Neural progenitor cell (in vitro differentiated cells): ENCODE measurements around the gene SDHAF2. TPM values are rescaled to one million over a fixed set of nuclear protein-coding genes. Genes with fewer than 3 reads are reported as not detected.
A peak's percentile ranks its signal among the peaks of the same experiment; 100 is the strongest.

Experiments used
- DNase-seq: peaks from one replicate; pipeline ENCODE4 v3.0.0-alpha.2; 2016; ENCODE audit warnings: low spot score
- H2AFZ ChIP-seq: fragments of 200-600 bp; sonication (generic); replicated peaks from 2 replicates; pipeline ENCODE4 v1.6.1; 2016; ENCODE audit warnings: antibody characterized with exemption
- H3F3A ChIP-seq: fragments of 200-600 bp; sonication (generic); 2 replicates; pipeline ENCODE4 v1.6.1; 2016; ENCODE audit warnings: antibody characterized with exemption, low read depth
- H3K27ac ChIP-seq: fragments of 200-600 bp; sonication (generic); 2 replicates; pipeline ENCODE4 v1.5.1; 2016; ENCODE audit warnings: mild to moderate bottlenecking
- H3K27me3 ChIP-seq: fragments of 200-600 bp; sonication (generic); 2 replicates; pipeline ENCODE4 v1.6.1; 2016; ENCODE audit warnings: mild to moderate bottlenecking, moderate library complexity
- H3K36me3 ChIP-seq: fragments of 200-600 bp; sonication (generic); 2 replicates; pipeline ENCODE4 v1.5.1; 2016
- H3K4me1 ChIP-seq: fragments of 200-600 bp; sonication (generic); 2 replicates; pipeline ENCODE4 v1.6.1; 2016; ENCODE audit warnings: mixed run types
- H3K4me2 ChIP-seq: fragments of 200-600 bp; sonication (generic); 2 replicates; pipeline ENCODE4 v1.6.1; 2016
- H3K4me3 ChIP-seq: fragments of 200-600 bp; sonication (generic); 2 replicates; pipeline ENCODE4 v1.5.1; 2016
- H3K79me2 ChIP-seq: fragments of 200-600 bp; sonication (generic); 2 replicates; pipeline ENCODE4 v1.6.1; 2016; ENCODE audit warnings: low read depth
- H3K9ac ChIP-seq: fragments of 200-600 bp; sonication (generic); 2 replicates; pipeline ENCODE4 v1.6.1; 2016
- H3K9me3 ChIP-seq: fragments of 200-600 bp; sonication (generic); 2 replicates; pipeline ENCODE4 v1.5.1; 2016; ENCODE audit warnings: low read depth
- H4K20me1 ChIP-seq: fragments of 200-600 bp; sonication (generic); 2 replicates; pipeline ENCODE4 v1.6.1; 2016; ENCODE audit warnings: low read depth
- H3K27ac Mint-ChIP-seq: 3 replicates; pipeline ENCODE4 v1.8.0; 2021; ENCODE audit warnings: mixed read lengths
- H3K27me3 Mint-ChIP-seq: 2 replicates; pipeline ENCODE4 v1.8.0; 2022; ENCODE audit warnings: low read depth, mild to moderate bottlenecking, inconsistent platforms, moderate library complexity, mixed read lengths; ENCODE audit not compliant: insufficient read depth
- H3K36me3 Mint-ChIP-seq: 3 replicates; pipeline ENCODE4 v1.8.0; 2021; ENCODE audit warnings: mixed read lengths
- H3K4me1 Mint-ChIP-seq: 3 replicates; pipeline ENCODE4 v1.8.0; 2021; ENCODE audit warnings: mixed read lengths
- H3K4me3 Mint-ChIP-seq: 3 replicates; pipeline ENCODE4 v1.8.0; 2021; ENCODE audit warnings: mild to moderate bottlenecking, moderate library complexity, mixed read lengths
- H3K9me3 Mint-ChIP-seq: 3 replicates; pipeline ENCODE4 v1.8.0; 2020; ENCODE audit warnings: mixed read lengths
- CTCF ChIP-seq: fragments of 200-600 bp; sonication (generic); IDR thresholded peaks from 2 replicates; pipeline ENCODE4 v1.5.1; 2017; ENCODE audit warnings: antibody characterized with exemption, mild to moderate bottlenecking
- EZH2 ChIP-seq: fragments of 200-600 bp; sonication (generic); IDR thresholded peaks from 2 replicates; pipeline ENCODE4 v1.6.1; 2017; ENCODE audit warnings: antibody characterized with exemption, mild to moderate bottlenecking, moderate library complexity
- EZH2phosphoT487 ChIP-seq: fragments of 200-600 bp; sonication (generic); IDR thresholded peaks from 2 replicates; pipeline ENCODE4 v1.6.1; 2017; ENCODE audit warnings: antibody characterized with exemption
- total RNA-seq: library from RNA; depleted of rRNA; stranded (reverse); fragments of >200 nt; gene quantifications from 2 replicates; pipeline ENCODE4 v1.2.3, GENCODE V29; 2015; ENCODE audit warnings: low replicate concordance

SDHAF2 gene
- total RNA-seq, 1 donor from 2014 or later, result 27.4 TPM

DNA sequence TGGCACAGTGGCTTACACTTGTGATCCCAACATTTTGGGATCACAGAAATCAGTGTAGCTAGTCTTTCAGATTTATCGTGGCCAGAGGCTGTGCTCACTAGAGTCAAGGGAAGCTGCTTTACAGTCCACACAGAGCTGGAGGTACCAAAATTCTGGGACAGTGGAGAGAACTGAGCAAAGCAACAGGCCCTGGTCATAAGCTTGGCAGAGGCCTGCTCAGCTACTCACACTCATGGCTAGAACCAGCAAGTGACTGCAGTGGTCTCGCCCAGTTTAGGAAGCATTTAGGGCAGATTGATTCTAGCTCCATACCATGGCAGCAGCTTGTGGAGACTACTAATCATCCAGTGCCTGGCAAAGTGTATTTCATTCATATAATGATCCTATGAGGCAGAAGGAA lies 28.8 kb upstream of the SDHAF2 start:
- Mint-ChIP-seq H3K4me3 (no peak overlapping the region), H3K27me3 (no peaks in the 10 kb centered on the region), H3K9me3 (no peaks in the 10 kb centered on the region), H3K27ac (no peak overlapping the region), H3K36me3 (peaks cover 32% of the 10 kb centered on the region), H3K4me1 (no peaks in the 10 kb centered on the region)
- no peaks in the 10 kb centered on the region for H3K4me1 ChIP-seq
- H3K4me3 ChIP-seq, result no peak overlapping the region
- H3K4me2 ChIP-seq, result no peak overlapping the region
- H3K9ac ChIP-seq, result no peak overlapping the region
- peaks cover 50% of the 10 kb centered on the region for H3F3A ChIP-seq
- no peaks in the 10 kb centered on the region for H3K9me3 ChIP-seq
- TF ChIP-seq EZH2phosphoT487 (no peak), EZH2 (no peak), CTCF (no peak)
- no peaks in the 10 kb centered on the region for H3K27me3 ChIP-seq
- H3K36me3 ChIP-seq, result peaks cover 1% of the 10 kb centered on the region
- H3K27ac ChIP-seq, result peak overlapping the region; percentile 1
- DNase-seq, result no peak
- H2AFZ ChIP-seq, result no peak overlapping the region
- peaks cover 7% of the 10 kb centered on the region for H4K20me1 ChIP-seq
- no peaks in the 10 kb centered on the region for H3K79me2 ChIP-seq

GRCh38 chr11:61401573-61401972 lies 28.4 kb upstream of the SDHAF2 start:
- H3K27ac Mint-ChIP-seq, result no peak overlapping the region
- H3K27me3 Mint-ChIP-seq, result no peaks in the 10 kb centered on the region
- Histone ChIP-seq H3K9me3 (no peaks in the 10 kb centered on the region), H3K4me1 (no peaks in the 10 kb centered on the region), H3K79me2 (no peaks in the 10 kb centered on the region), H3F3A (peaks cover 52% of the 10 kb centered on the region), H3K36me3 (peaks cover 5% of the 10 kb centered on the region), H3K9ac (no peak overlapping the region), H3K4me3 (no peak overlapping the region), H4K20me1 (peaks cover 7% of the 10 kb centered on the region), H3K4me2 (no peak overlapping the region), H3K27me3 (no peaks in the 10 kb centered on the region), H2AFZ (no peak overlapping the region), H3K27ac (peak overlapping the region; percentile 1)
- peaks cover 32% of the 10 kb centered on the region for H3K36me3 Mint-ChIP-seq
- no peak for DNase-seq
- H3K9me3 Mint-ChIP-seq, result no peaks in the 10 kb centered on the region
- TF ChIP-seq EZH2phosphoT487, result no peak
- no peak for TF ChIP-seq CTCF
- no peak for TF ChIP-seq EZH2
- H3K4me1 Mint-ChIP-seq, result no peaks in the 10 kb centered on the region
- no peak overlapping the region for H3K4me3 Mint-ChIP-seq

DNA sequence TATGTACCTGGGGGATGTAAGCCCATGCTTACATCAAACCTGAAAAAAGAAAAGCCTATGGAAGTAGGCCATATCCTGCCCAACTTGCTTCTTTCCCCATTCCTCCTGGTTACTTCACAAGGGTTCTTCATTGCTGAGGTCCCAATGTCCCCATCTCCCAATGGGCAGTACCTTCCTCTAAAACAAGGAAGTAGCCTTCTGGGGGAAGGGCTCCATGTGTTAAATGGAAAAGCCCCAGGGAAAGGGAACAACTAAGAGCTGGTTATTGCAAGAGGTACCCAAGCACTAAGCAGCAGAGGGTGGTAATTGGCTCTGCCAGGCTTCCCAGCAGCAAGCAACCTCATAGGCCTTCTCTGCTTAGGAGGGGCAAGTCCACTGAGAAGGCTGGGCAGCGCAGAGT lies 26.3 kb upstream of the SDHAF2 start:
- Histone ChIP-seq H3K4me1 (no peaks in the 10 kb centered on the region), H3K9me3 (no peaks in the 10 kb centered on the region), H3F3A (peaks cover 52% of the 10 kb centered on the region), H3K27ac (no peak overlapping the region), H3K79me2 (no peaks in the 10 kb centered on the region), H4K20me1 (peaks cover 12% of the 10 kb centered on the region), H3K27me3 (no peaks in the 10 kb centered on the region), H2AFZ (no peak overlapping the region), H3K4me2 (no peak overlapping the region), H3K9ac (no peak overlapping the region), H3K36me3 (peaks cover 5% of the 10 kb centered on the region), H3K4me3 (no peak overlapping the region)
- Mint-ChIP-seq H3K4me3 (no peak overlapping the region), H3K36me3 (peaks cover 30% of the 10 kb centered on the region), H3K4me1 (no peaks in the 10 kb centered on the region), H3K9me3 (no peaks in the 10 kb centered on the region), H3K27ac (no peak overlapping the region), H3K27me3 (no peaks in the 10 kb centered on the region)
- no peak for DNase-seq
- TF ChIP-seq CTCF, result no peak
- no peak for TF ChIP-seq EZH2
- no peak for TF ChIP-seq EZH2phosphoT487
